HG02884 (cell line): ENCODE measurements around the gene TRAF5.
A peak's percentile ranks its signal among the peaks of the same experiment; 100 is the strongest.
"Not testable (repeated sequence)": the region's sequence is repeated elsewhere in the genome, so short reads cannot be mapped to it uniquely, and the experiment has no call there.

Source experiments
- ATAC-seq: cut with Tn5 transposase; IDR thresholded peaks from one replicate; pipeline ENCODE4 v1.9.1; 2021; ENCODE audit warnings: mild to moderate bottlenecking, moderate library complexity; ENCODE audit not compliant: unreplicated experiment

The TRAF5 gene

GRCh38 chr1:211376807-211377470 is 50.3 kb downstream of the TRAF5 start:
- ATAC-seq: no peak

GRCh38 chr1:211377539-211378450 is 51.2 kb downstream of the TRAF5 start:
- no peak for ATAC-seq

GRCh38 chr1:211378844-211379243 is 52.2 kb downstream of the TRAF5 start:
- no peak for ATAC-seq

- ATAC-seq: no peak
Observed at GRCh38 chr1:211379446-211379845, 52.8 kb downstream of the TRAF5 start.

GRCh38 chr1:211381481-211382181 is 55.0 kb downstream of the TRAF5 start:
- ATAC-seq: peak; percentile 33

- ATAC-seq: no peak
Observed at GRCh38 chr1:211382182-211382713, 55.6 kb downstream of the TRAF5 start.

GRCh38 chr1:211382714-211383480 is 56.3 kb downstream of the TRAF5 start:
- ATAC-seq: peak; percentile 86

GRCh38 chr1:211384524-211384923 is 57.9 kb downstream of the TRAF5 start:
- ATAC-seq: no peak

- ATAC-seq: no peak
Observed at GRCh38 chr1:211386921-211387320, 60.3 kb downstream of the TRAF5 start.

GRCh38 chr1:211390829-211391228 is 64.2 kb downstream of the TRAF5 start:
- ATAC-seq: not testable (repeated sequence)

- no peak for ATAC-seq
Observed at GRCh38 chr1:211393203-211393602, 66.6 kb downstream of the TRAF5 start.

GRCh38 chr1:211398266-211398930 is 71.8 kb downstream of the TRAF5 start:
- not testable (repeated sequence) for ATAC-seq

GRCh38 chr1:211399851-211400393 is 73.3 kb downstream of the TRAF5 start:
- ATAC-seq: not testable (repeated sequence)

- ATAC-seq: not testable (repeated sequence)
Observed at GRCh38 chr1:211401751-211402150, 75.1 kb downstream of the TRAF5 start.

- not testable (repeated sequence) for ATAC-seq
Observed at GRCh38 chr1:211406086-211406485, 79.5 kb downstream of the TRAF5 start.

- ATAC-seq: not testable (repeated sequence)
Observed at GRCh38 chr1:211407749-211408148, 81.1 kb downstream of the TRAF5 start.

GRCh38 chr1:211411639-211412038 is 85.0 kb downstream of the TRAF5 start:
- ATAC-seq: no peak

- no peak for ATAC-seq
Observed at GRCh38 chr1:211415700-211416099, 89.1 kb downstream of the TRAF5 start.

GRCh38 chr1:211416246-211416627 is 89.6 kb downstream of the TRAF5 start:
- ATAC-seq: peak; percentile 53
